Panc1 (cell line): ENCODE results near the gene DLG5. TPM values are rescaled to one million over a fixed set of nuclear protein-coding genes. Genes with fewer than 3 reads are reported as not detected.

Experiments
- ATAC-seq: fragments of 200-7000 bp; cut with Tn5 transposase; 2 replicates; pipeline ENCODE4 v1.9.1; 2020; ENCODE audit warnings: mild to moderate bottlenecking, moderate library complexity
- BruUV-seq: library from RNA; stranded (reverse); fragments of 400-500 nt; replicated peaks from 2 replicates; lab custom pipeline; 2021; lab: Mats Ljungman, UMichigan
- CTCF ChIA-PET: fragments of 300-600 bp; sonication (Branson Sonifier 250); formaldehyde crosslinking; loops from one replicate; lab custom pipeline; 2022; ENCODE audit warnings: antibody characterized with exemption; lab: Charles Lee
- POLR2A ChIA-PET: fragments of 300-600 bp; sonication (Branson Sonifier 250); formaldehyde crosslinking; loops from one replicate; lab custom pipeline; 2022; ENCODE audit warnings: antibody characterized with exemption; lab: Charles Lee
- DNase-seq: peaks from one replicate; pipeline ENCODE4 v3.0.0-alpha.2; 2010; ENCODE audit warnings: low read depth, low spot score
- H3K27ac ChIP-seq: 2 replicates; pipeline ENCODE4 v1.5.1; 2011; ENCODE audit warnings: mild to moderate bottlenecking, low read length, inconsistent platforms
- H3K27me3 ChIP-seq: fragments of 200-500 bp; sonication (Bioruptor generic); 2 replicates; pipeline ENCODE4 v1.6.0; 2014; ENCODE audit warnings: low read length, inconsistent platforms; ENCODE audit not compliant: control insufficient read depth, insufficient read depth
- H3K36me3 ChIP-seq: fragments of 200-500 bp; sonication (Bioruptor generic); 2 replicates; pipeline ENCODE4 v1.5.1; 2014; ENCODE audit warnings: inconsistent platforms, mild to moderate bottlenecking, low read length, moderate library complexity; ENCODE audit not compliant: control insufficient read depth, insufficient read depth
- H3K4me1 ChIP-seq: 2 replicates; pipeline ENCODE4 v1.5.1; 2011; ENCODE audit warnings: inconsistent platforms, mild to moderate bottlenecking, low read length, moderate library complexity; ENCODE audit not compliant: control insufficient read depth, insufficient read depth
- H3K4me3 ChIP-seq, 2 experiments: 2 replicates each; pipeline ENCODE4 v1.5.1; 2011 to 2012; ENCODE audit warnings: low read depth in 2 of 2, low read length in 2 of 2, mild to moderate bottlenecking in 2 of 2, inconsistent platforms in 1 of 2, moderate library complexity in 1 of 2
- H3K9me3 ChIP-seq: fragments of 200-500 bp; sonication (Bioruptor generic); 2 replicates; pipeline ENCODE4 v1.5.1; 2014; ENCODE audit warnings: low read depth, mild to moderate bottlenecking, inconsistent platforms, low read length, moderate library complexity; ENCODE audit not compliant: control insufficient read depth, insufficient read depth
- POLR2AphosphoS5 ChIP-seq: IDR thresholded peaks from 2 replicates; pipeline ENCODE4 v1.6.1; 2012; ENCODE audit warnings: mild to moderate bottlenecking, low read depth, low read length, moderate library complexity
- SIN3A ChIP-seq: IDR thresholded peaks from 2 replicates; pipeline ENCODE4 v1.6.1; 2012; ENCODE audit warnings: low read depth, mild to moderate bottlenecking, low read length, moderate library complexity, borderline replicate concordance; ENCODE audit not compliant: insufficient read depth
- TCF7L2 ChIP-seq: IDR thresholded peaks from 2 replicates; pipeline ENCODE4 v1.6.1; 2011; ENCODE audit warnings: mild to moderate bottlenecking, low read depth, low read length, inconsistent platforms
- in situ Hi-C: cut with HindIII; loops from 2 replicates; pipeline ENCODE4 v1.10.0; 2016; ENCODE audit warnings: low sequenced_read_pairs, low pct_unique_long_range_greater_than_20kb
- intact Hi-C: fragments of 100-400 bp; cut with micrococcal nuclease; formaldehyde crosslinking; loops from one replicate; pipeline ENCODE4 v1.10.0; 2022; ENCODE audit not compliant: unreplicated experiment
- total RNA-seq: library from RNA; stranded (reverse); gene quantifications from one replicate; pipeline ENCODE4 v1.2.1, GENCODE V29; 2021; ENCODE audit not compliant: unreplicated experiment
- TF ChIP-seq, protein P1 (sequence below), 2 experiments: IDR thresholded peaks; 2 replicates each; pipeline ENCODE4 v1.6.1; 2011 to 2012; ENCODE audit warnings: low read depth in 2 of 2, control low read depth in 1 of 2, low read length in 1 of 2, mild to moderate bottlenecking in 1 of 2, moderate library complexity in 1 of 2; ENCODE audit not compliant: insufficient read depth in 1 of 2
- TF ChIP-seq, protein P2 (sequence below): fragments of 450-650 bp; IDR thresholded peaks from 2 replicates; pipeline ENCODE4 v1.5.1; 2017; ENCODE audit warnings: mild to moderate bottlenecking

Gene DLG5
- total RNA-seq, 1 experiment from 2014 or later: 85.6 TPM

DNA sequence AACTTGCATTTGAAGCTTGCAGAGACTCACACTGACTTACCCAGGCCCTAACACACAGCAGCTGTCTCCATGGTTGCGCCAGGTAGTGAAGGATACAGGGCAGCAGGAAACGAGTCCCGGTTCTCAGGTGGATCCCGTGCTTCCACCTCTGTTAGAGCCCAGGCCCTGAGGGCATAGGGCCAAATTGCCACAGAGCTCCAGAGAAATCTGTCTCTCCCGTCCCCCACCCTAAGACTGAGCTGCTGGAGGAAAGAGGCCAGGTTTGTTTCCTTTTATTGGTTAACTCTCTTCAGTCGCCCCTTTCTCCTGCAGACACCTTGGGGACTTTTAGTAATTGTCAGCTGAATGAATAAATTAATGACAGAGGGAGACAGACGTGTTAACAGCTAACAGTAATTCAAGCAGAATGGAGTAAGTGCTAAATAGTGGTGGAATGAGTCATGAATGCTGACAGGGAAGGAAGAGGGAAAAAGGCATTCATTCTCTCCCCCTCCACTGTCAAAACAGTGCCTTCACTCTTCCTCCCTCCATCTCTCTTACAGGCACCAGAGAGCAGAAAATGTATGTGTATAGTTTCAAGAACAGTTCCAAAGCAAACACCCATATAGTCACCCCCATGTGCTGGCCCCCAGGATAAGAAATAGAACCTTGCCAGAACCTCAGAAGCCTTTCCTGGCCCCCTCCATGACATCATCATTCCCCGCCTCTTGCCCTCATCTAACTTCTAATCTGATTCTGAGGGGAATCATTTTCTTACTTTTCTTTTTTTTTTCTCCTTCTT is 16.8 kb upstream of the DLG5 start:
- Histone ChIP-seq H3K4me3 (peak overlapping the region in 1 of 2 experiments; percentile 22; a peak in 2 of 4 replicates), H3K4me1 (peaks cover 37% of the 10 kb centered on the region), H3K27ac (peak overlapping the region; percentile 77), H3K9me3 (no peaks in the 10 kb centered on the region), H3K36me3 (no peaks in the 10 kb centered on the region), H3K27me3 (no peaks in the 10 kb centered on the region)
- intact Hi-C loops (no loop called here), in situ Hi-C loops (no loop called here)
- ChIA-PET POLR2A (no interaction called here), CTCF (interaction anchor here (0.6 kb wide), 1 partner anchor 300 kb away, joined by 10 read pairs; no protein-coding TSS in a partner anchor)
- DNase-seq (peak; percentile 77), ATAC-seq (peak; percentile 79)
- TF ChIP-seq TCF7L2: no peak
- BruUV-seq: no TSS peak

DNA sequence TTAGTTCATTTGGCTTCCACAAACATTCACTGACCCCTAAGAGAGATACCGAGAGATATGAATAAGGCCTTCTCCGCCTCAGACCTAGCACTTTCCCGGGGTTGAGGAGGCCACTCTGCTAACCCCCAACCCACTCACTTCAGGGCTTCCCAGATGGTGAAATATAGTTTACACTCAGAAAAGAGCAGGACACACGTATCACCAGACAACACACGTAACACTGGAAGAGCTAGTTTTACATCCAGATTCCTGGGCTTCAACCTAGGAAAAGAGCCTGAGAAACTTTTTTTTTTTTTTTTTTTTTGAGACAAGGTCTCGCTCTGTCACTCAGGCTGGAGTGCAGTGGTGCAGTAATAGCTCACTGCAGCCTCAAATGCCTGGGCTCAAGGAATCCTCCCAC is 15.2 kb upstream of the DLG5 start:
- no peaks in the 10 kb centered on the region for H3K36me3 ChIP-seq
- ATAC-seq (no peak), DNase-seq (no peak)
- BruUV-seq: no TSS peak
- no peaks in the 10 kb centered on the region for H3K27me3 ChIP-seq
- H3K27ac ChIP-seq: no peak overlapping the region
- peaks cover 34% of the 10 kb centered on the region for H3K4me1 ChIP-seq
- H3K4me3 ChIP-seq: no peak overlapping the region
- intact Hi-C loops: no loop called here
- no peak for TF ChIP-seq TCF7L2
- TF ChIP-seq, protein P1, sequence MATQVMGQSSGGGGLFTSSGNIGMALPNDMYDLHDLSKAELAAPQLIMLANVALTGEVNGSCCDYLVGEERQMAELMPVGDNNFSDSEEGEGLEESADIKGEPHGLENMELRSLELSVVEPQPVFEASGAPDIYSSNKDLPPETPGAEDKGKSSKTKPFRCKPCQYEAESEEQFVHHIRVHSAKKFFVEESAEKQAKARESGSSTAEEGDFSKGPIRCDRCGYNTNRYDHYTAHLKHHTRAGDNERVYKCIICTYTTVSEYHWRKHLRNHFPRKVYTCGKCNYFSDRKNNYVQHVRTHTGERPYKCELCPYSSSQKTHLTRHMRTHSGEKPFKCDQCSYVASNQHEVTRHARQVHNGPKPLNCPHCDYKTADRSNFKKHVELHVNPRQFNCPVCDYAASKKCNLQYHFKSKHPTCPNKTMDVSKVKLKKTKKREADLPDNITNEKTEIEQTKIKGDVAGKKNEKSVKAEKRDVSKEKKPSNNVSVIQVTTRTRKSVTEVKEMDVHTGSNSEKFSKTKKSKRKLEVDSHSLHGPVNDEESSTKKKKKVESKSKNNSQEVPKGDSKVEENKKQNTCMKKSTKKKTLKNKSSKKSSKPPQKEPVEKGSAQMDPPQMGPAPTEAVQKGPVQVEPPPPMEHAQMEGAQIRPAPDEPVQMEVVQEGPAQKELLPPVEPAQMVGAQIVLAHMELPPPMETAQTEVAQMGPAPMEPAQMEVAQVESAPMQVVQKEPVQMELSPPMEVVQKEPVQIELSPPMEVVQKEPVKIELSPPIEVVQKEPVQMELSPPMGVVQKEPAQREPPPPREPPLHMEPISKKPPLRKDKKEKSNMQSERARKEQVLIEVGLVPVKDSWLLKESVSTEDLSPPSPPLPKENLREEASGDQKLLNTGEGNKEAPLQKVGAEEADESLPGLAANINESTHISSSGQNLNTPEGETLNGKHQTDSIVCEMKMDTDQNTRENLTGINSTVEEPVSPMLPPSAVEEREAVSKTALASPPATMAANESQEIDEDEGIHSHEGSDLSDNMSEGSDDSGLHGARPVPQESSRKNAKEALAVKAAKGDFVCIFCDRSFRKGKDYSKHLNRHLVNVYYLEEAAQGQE (IDR thresholded peaks at IDR 0.05; ENCODE audit: insufficient read depth in 1 of 2, low read depth in 2 of 2, low read length in 1 of 2): no peak
- TF ChIP-seq, protein P2, sequence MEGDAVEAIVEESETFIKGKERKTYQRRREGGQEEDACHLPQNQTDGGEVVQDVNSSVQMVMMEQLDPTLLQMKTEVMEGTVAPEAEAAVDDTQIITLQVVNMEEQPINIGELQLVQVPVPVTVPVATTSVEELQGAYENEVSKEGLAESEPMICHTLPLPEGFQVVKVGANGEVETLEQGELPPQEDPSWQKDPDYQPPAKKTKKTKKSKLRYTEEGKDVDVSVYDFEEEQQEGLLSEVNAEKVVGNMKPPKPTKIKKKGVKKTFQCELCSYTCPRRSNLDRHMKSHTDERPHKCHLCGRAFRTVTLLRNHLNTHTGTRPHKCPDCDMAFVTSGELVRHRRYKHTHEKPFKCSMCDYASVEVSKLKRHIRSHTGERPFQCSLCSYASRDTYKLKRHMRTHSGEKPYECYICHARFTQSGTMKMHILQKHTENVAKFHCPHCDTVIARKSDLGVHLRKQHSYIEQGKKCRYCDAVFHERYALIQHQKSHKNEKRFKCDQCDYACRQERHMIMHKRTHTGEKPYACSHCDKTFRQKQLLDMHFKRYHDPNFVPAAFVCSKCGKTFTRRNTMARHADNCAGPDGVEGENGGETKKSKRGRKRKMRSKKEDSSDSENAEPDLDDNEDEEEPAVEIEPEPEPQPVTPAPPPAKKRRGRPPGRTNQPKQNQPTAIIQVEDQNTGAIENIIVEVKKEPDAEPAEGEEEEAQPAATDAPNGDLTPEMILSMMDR: no peak
- TF ChIP-seq POLR2AphosphoS5: no peak
- TF ChIP-seq SIN3A: no peak
- in situ Hi-C loops: no loop called here
- ChIA-PET POLR2A (no interaction called here), CTCF (no interaction called here)
- H3K9me3 ChIP-seq: no peaks in the 10 kb centered on the region

DNA sequence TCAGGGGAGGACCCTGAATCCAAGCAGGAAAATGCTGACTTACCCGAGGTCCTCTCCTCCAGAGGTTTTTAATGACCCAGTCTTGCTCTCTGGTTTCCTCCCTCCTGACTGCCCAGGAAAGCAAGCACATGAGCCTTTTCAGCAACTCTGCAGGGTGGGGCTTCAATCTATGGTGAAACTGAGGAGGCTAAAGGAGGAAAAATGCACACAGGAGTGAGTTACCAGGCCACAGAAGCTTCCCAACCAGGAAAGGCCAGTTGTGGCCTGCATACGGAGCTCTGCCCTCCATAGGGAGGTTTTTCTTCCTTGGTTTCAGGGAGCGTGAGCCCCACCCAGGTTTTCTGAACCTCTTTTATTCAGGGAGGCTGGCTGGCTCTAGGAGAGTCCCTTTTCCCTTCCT is 14.1 kb upstream of the DLG5 start:
- H3K27ac ChIP-seq: peak overlapping the region; percentile 24; the same call in 1 of the 2 replicates
- BruUV-seq: no TSS peak
- POLR2A ChIA-PET: no interaction called here

More for the DNA sequence above, 14.1 kb upstream of the DLG5 start:
- Histone ChIP-seq H3K4me1 (peaks cover 34% of the 10 kb centered on the region), H3K9me3 (no peaks in the 10 kb centered on the region), H3K4me3 (no peak overlapping the region), H3K27me3 (no peaks in the 10 kb centered on the region), H3K36me3 (no peaks in the 10 kb centered on the region)
- intact Hi-C loops (no loop called here), in situ Hi-C loops (no loop called here)
- no peak for ATAC-seq
- CTCF ChIA-PET: interaction anchor here (0.6 kb wide), 1 partner anchor 21 kb away, joined by 6 read pairs; no protein-coding TSS in a partner anchor
- DNase-seq: no peak
- TF ChIP-seq, protein P1 (IDR thresholded peaks at IDR 0.05; ENCODE audit: insufficient read depth in 1 of 2, low read depth in 2 of 2, low read length in 1 of 2): no peak
